Aorta (tissue), 5 donors: ENCODE results near the gene SV2C. TPM values are rescaled to one million over a fixed set of nuclear protein-coding genes. Genes with fewer than 3 reads are reported as not detected.
"Not testable (repeated sequence)": the region's sequence is repeated elsewhere in the genome, so short reads cannot be mapped to it uniquely, and the experiment has no call there.

ENCODE experiments used
- ATAC-seq: fragments of 200-7000 bp; cut with Tn5 transposase; one replicate; pipeline ENCODE4 v1.9.1; 2022; ENCODE audit warnings: moderate library complexity; ENCODE audit not compliant: low FRiP score
- DNase-seq, 2 donors: peaks; one replicate each; pipeline ENCODE4 v3.0.0-alpha.2; 2020
- H3K27ac ChIP-seq, 2 donors: one replicate each; pipeline ENCODE4 v1.5.1; 2013; ENCODE audit warnings: low read length in 2 of 2, mild to moderate bottlenecking in 2 of 2, moderate library complexity in 2 of 2, control low read depth in 1 of 2, inconsistent platforms in 1 of 2, low read depth in 1 of 2
- H3K27me3 ChIP-seq, 2 donors: one replicate each; pipeline ENCODE4 v1.6.1; 2013; ENCODE audit warnings: control low read depth in 1 of 2, low read length in 1 of 2, mild to moderate bottlenecking in 1 of 2, moderate library complexity in 1 of 2; ENCODE audit not compliant: insufficient read depth in 2 of 2, control insufficient read depth in 1 of 2
- H3K36me3 ChIP-seq, 2 donors: one replicate each; pipeline ENCODE4 v1.6.1; 2013; ENCODE audit warnings: control low read depth in 1 of 2, low read length in 1 of 2, mild to moderate bottlenecking in 1 of 2; ENCODE audit not compliant: insufficient read depth in 2 of 2, control insufficient read depth in 1 of 2
- H3K4me1 ChIP-seq, 2 donors: one replicate each; pipeline ENCODE4 v1.6.1; 2013; ENCODE audit warnings: low read length in 2 of 2, control low read depth in 1 of 2, mild to moderate bottlenecking in 1 of 2, moderate library complexity in 1 of 2; ENCODE audit not compliant: insufficient read depth in 2 of 2, control insufficient read depth in 1 of 2
- H3K4me3 ChIP-seq, 2 donors: one replicate each; pipeline ENCODE4 v1.5.1; 2013; ENCODE audit warnings: low read length in 2 of 2, control low read depth in 1 of 2, mild to moderate bottlenecking in 1 of 2
- H3K9me3 ChIP-seq: one replicate; pipeline ENCODE4 v1.6.1; 2013; ENCODE audit warnings: mild to moderate bottlenecking, low read length; ENCODE audit not compliant: control insufficient read depth
- WGBS, 2 donors: extraction: QIAGEN DNeasy Blood & Tissue Kit; methylation state at CpG; one replicate each; pipeline ENCODE4 v1.1.7; 2013; 5-methylcytosine and 5-hydroxymethylcytosine counted together
- intact Hi-C, 2 donors: fragments of 100-400 bp; cut with DNase I; formaldehyde crosslinking; loops; one replicate each; pipeline versions ENCODE4 v1.14.2 to v1.15.0; 2022
- polyA plus RNA-seq, 2 donors: library from polyadenylated mRNA; stranded (reverse); fragments of 200-250 nt; gene quantifications; one replicate each; pipeline ENCODE4 v1.2.3, GENCODE V29; 2013
- total RNA-seq, 2 donors: library from RNA; stranded (reverse); fragmentation: NEBNext Ultra II Directional; extraction: Animal tissue kit (Norgen Biotek cat#: 25700); gene quantifications; one replicate each; pipeline ENCODE4 v1.2.1, GENCODE V29; 2021
- donor health status: healthy with polysubstance abuse.
- donor health status: Bipolar disorder and iron deficiency.
- donor health status: DM: no; HTN: no; CAD: no.
- donor health status: DM: no; HTN: no; CAD: no.
- donor health status: DM: yes; HTN: yes; CAD: no.

The SV2C gene
- total and polyA plus RNA-seq, 4 donors, result 0.33 TPM; not detected in 3

- no peak for ATAC-seq
These were observed 268.4 kb downstream of the SV2C start for GRCh38 chr5:76351577-76351976.

GRCh38 chr5:76356887-76357286 is 273.7 kb downstream of the SV2C start:
- Histone ChIP-seq H3K27ac (no peak overlapping the region), H3K36me3 (no peaks in the 10 kb centered on the region), H3K4me3 (no peak overlapping the region), H3K4me1 (no peaks in the 10 kb centered on the region), H3K27me3 (no peaks in the 10 kb centered on the region), H3K9me3 (no peaks in the 10 kb centered on the region)
- DNase-seq (no peak), ATAC-seq (no peak)
- intact Hi-C loops, result no loop called here
- WGBS, 2 donors, result 84 to 88% methylated on average over 5 of the region's 5 CpGs

More at GRCh38 chr5:76351577-76351976, 268.4 kb downstream of the SV2C start:
- no peak overlapping the region for H3K4me3 ChIP-seq
- H3K27ac ChIP-seq, result no peak overlapping the region
- peaks cover 2% of the 10 kb centered on the region for H3K9me3 ChIP-seq
- WGBS, 2 donors, result 80 to 82% methylated on average over 8 of the region's 8 CpGs
- DNase-seq, result no peak
- no peaks in the 10 kb centered on the region for H3K27me3 ChIP-seq
- no peaks in the 10 kb centered on the region for H3K4me1 ChIP-seq
- no peaks in the 10 kb centered on the region for H3K36me3 ChIP-seq
- intact Hi-C loops, result no loop called here

- Histone ChIP-seq H3K27me3 (no peaks in the 10 kb centered on the region), H3K4me3 (no peak overlapping the region), H3K36me3 (no peaks in the 10 kb centered on the region), H3K4me1 (no peaks in the 10 kb centered on the region), H3K27ac (no peak overlapping the region), H3K9me3 (no peaks in the 10 kb centered on the region)
- DNase-seq (no peak), ATAC-seq (no peak)
- WGBS, 2 donors, result 49% methylated on average over 17 of the region's 17 CpGs
- intact Hi-C loops, result no loop called here
These were observed 280.4 kb downstream of the SV2C start for GRCh38 chr5:76363352-76364225.

- Histone ChIP-seq H3K36me3 (no peaks in the 10 kb centered on the region), H3K4me3 (no peak overlapping the region), H3K9me3 (no peaks in the 10 kb centered on the region), H3K27me3 (no peaks in the 10 kb centered on the region), H3K27ac (no peak overlapping the region), H3K4me1 (no peaks in the 10 kb centered on the region)
- no peak for ATAC-seq
- 52 to 64% methylated on average over 2 of the region's 2 CpGs for WGBS, 2 donors
- intact Hi-C loops, result no loop called here
- DNase-seq, result no peak
These were observed 281.0 kb downstream of the SV2C start for GRCh38 chr5:76364226-76364589.

- no peaks in the 10 kb centered on the region for H3K27me3 ChIP-seq
These were observed 282.4 kb downstream of the SV2C start for GRCh38 chr5:76365561-76365960.

GRCh38 chr5:76366596-76366995 is 283.4 kb downstream of the SV2C start:
- H3K4me1 ChIP-seq, result no peaks in the 10 kb centered on the region
- H3K27ac ChIP-seq, result no peak overlapping the region
- 76 to 77% methylated on average over 2 of the region's 2 CpGs for WGBS, 2 donors
- no peak overlapping the region for H3K4me3 ChIP-seq
- no peaks in the 10 kb centered on the region for H3K9me3 ChIP-seq
- DNase-seq, result no peak
- H3K36me3 ChIP-seq, result no peaks in the 10 kb centered on the region
- intact Hi-C loops, result no loop called here
- ATAC-seq, result no peak
- H3K27me3 ChIP-seq, result no peaks in the 10 kb centered on the region

More at GRCh38 chr5:76365561-76365960, 282.4 kb downstream of the SV2C start:
- intact Hi-C loops, result no loop called here
- no peak overlapping the region for H3K4me3 ChIP-seq
- H3K27ac ChIP-seq, result no peak overlapping the region
- H3K4me1 ChIP-seq, result no peaks in the 10 kb centered on the region
- DNase-seq (no peak), ATAC-seq (no peak)
- no peaks in the 10 kb centered on the region for H3K36me3 ChIP-seq
- no peaks in the 10 kb centered on the region for H3K9me3 ChIP-seq

GRCh38 chr5:76367623-76368371 is 284.6 kb downstream of the SV2C start:
- DNase-seq (no peak), ATAC-seq (no peak)
- 91 to 93% methylated on average over 6 of the region's 6 CpGs for WGBS, 2 donors
- intact Hi-C loops, result no loop called here
- H3K27ac ChIP-seq, result no peak overlapping the region
- no peak overlapping the region for H3K4me3 ChIP-seq
- H3K27me3 ChIP-seq, result no peaks in the 10 kb centered on the region
- no peaks in the 10 kb centered on the region for H3K36me3 ChIP-seq
- no peaks in the 10 kb centered on the region for H3K4me1 ChIP-seq
- no peaks in the 10 kb centered on the region for H3K9me3 ChIP-seq

- intact Hi-C loops, result no loop called here
- WGBS, 2 donors, result 66 to 75% methylated on average over 1 of the region's 1 CpG
- DNase-seq, result no peak
- Histone ChIP-seq H3K36me3 (no peaks in the 10 kb centered on the region), H3K27ac (no peak overlapping the region), H3K27me3 (no peaks in the 10 kb centered on the region), H3K4me1 (no peaks in the 10 kb centered on the region), H3K9me3 (no peaks in the 10 kb centered on the region), H3K4me3 (no peak overlapping the region)
- ATAC-seq, result no peak
These were observed 285.8 kb downstream of the SV2C start for GRCh38 chr5:76368941-76369340.

GRCh38 chr5:76369668-76370067 is 286.5 kb downstream of the SV2C start:
- intact Hi-C loops, DNase-seq, ATAC-seq, H3K27ac ChIP-seq, H3K36me3 ChIP-seq, H3K4me1 ChIP-seq, H3K4me3 ChIP-seq, H3K27me3 ChIP-seq, H3K9me3 ChIP-seq: not testable (repeated sequence)
- WGBS, 2 donors, result 91 to 94% methylated on average over 6 to 8 of the region's 8 CpGs
